HG03196 (cell line): ENCODE measurements around the gene LRRK2.
A peak's percentile ranks its signal among the peaks of the same experiment; 100 is the strongest.
"Not testable (repeated sequence)": the region's sequence is repeated elsewhere in the genome, so short reads cannot be mapped to it uniquely, and the experiment has no call there.

ENCODE experiments used
- ATAC-seq: cut with Tn5 transposase; IDR thresholded peaks from one replicate; pipeline ENCODE4 v1.9.1; 2021; ENCODE audit not compliant: unreplicated experiment

Gene LRRK2

GRCh38 chr12:40244526-40245156, 19.8 kb downstream of the LRRK2 start:
- not testable (repeated sequence) for ATAC-seq

DNA sequence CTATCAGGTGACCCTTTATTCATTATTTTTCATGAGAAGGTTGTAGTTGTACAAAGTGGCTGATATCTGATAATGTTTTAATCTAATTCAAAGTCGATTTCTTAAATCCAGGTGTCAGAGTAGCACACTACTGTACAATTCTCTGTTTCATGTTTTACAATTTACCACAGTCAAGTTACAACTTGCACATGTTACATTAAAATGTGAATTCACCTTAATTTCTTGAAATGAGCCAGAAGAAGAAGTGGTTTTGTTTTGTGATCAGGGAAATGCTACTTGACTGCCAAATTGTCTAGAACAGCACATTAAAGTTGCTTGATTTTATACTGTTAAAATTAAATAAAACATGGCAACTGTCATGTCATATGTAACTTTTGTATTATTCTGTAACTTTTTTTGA, 23.2 kb downstream of the LRRK2 start:
- ATAC-seq: no peak

DNA sequence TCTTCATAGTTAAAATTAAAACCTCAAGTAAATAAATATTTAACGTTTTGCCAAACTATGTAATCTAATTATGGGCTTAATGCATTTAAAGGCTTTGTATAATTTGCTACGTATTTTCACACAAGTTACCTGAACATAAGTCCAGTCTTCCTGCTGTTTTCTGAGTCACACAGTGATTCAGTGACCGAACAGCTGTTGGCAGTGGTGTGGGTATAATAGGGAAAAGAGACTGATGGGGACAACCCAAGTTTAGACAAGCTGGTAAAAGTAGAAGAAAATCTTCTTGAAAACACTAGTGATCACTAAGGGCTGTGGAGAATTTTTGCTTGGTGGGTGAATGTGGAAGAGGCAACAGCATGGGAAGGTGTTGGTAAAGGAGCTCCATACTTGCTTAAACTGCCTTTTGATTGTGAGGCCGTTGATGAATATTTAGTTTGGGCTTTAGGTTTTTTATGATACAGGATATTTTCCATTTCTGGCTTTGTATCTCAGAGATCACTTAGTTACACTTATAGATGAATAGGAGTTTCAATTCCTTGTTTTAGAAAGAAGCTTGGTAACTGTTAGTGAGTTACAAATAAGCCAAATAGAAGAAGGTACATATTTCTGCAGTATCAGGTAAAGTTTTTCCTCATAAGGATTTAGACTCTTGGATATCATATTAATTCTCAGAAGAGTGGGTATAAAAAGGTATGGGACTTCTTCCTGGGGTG, 23.9 kb downstream of the LRRK2 start:
- peak; percentile 56 for ATAC-seq

- not testable (repeated sequence) for ATAC-seq
These were observed 25.9 kb downstream of the LRRK2 start for GRCh38 chr12:40250652-40251051.

DNA sequence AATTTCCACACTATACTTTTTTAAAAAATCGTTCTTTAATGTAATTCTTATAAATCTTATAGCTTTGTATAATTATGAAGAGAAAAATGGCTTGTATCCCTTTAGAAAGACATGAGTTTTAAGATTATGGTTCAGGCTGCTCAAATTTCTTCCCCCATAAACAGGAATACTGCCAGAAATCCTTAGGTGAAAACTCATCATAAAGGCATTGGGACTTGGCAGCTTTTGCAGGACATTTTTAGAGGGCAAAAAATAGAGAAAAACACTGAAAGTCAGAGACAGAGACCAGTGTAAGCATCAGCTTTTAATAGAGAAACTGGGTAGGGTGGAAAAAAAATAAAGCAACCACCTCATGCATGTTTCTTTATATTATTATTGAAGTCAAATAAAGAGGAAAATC, 29.1 kb downstream of the LRRK2 start:
- no peak for ATAC-seq

GRCh38 chr12:40254455-40255085, 29.8 kb downstream of the LRRK2 start:
- no peak for ATAC-seq

DNA sequence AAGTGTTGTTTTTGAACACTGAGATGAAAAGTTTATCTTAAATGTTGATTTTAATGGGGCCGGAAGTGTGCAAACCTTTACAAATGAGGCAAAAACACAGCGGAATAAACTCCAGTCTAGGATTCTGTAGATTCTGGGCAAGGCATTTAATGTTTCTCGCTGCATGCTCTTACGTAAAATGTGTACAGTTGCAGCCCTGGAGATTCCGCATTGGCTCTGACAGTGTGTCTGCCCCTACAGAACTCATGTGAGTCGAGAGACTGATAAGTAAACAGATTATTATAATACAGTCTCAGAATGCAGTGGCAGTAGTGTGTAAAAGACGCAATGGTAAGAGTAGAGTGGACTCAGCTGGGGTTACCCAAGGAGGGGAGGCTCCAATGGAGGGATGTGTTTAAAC, 33.6 kb downstream of the LRRK2 start:
- no peak for ATAC-seq

GRCh38 chr12:40261937-40262336, 37.1 kb downstream of the LRRK2 start:
- ATAC-seq: peak; percentile 70

- peak; percentile 92 for ATAC-seq
These were observed 37.9 kb downstream of the LRRK2 start for GRCh38 chr12:40262657-40263056.

DNA sequence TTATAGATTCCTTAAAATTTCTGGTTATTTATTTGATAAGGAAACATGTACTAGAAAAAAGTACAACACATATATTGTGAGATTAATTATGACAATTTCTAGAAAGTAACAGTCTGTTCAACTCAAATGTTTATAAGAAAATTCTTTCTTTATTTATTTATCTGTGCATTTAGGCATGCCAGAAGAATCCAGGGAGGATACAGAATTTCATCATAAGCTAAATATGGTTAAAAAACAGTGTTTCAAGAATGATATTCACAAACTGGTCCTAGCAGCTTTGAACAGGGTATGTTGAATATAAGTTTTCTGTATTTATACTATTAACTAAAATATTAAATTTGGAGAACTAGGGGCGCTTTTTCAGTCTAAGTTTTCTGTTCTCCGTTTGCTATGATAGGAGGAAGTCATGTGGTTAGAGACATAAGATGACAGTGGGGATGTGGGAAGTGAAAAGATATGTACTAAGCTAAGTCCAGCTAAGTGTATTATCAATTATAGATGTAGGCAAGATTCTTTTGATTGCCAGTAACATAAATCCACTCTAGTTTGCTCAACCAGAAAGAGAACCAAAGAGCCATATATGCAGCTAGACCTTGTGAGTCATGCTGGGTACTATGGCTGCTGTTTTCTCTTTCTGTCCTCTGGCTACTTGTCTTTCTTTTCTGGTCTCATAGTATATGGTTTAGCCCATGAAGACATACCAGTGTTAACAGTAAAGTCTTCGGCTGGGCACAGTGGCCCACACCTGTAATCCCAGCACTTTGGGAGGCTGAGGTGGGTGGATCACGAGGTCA, 39.0 kb downstream of the LRRK2 start:
- no peak for ATAC-seq

DNA sequence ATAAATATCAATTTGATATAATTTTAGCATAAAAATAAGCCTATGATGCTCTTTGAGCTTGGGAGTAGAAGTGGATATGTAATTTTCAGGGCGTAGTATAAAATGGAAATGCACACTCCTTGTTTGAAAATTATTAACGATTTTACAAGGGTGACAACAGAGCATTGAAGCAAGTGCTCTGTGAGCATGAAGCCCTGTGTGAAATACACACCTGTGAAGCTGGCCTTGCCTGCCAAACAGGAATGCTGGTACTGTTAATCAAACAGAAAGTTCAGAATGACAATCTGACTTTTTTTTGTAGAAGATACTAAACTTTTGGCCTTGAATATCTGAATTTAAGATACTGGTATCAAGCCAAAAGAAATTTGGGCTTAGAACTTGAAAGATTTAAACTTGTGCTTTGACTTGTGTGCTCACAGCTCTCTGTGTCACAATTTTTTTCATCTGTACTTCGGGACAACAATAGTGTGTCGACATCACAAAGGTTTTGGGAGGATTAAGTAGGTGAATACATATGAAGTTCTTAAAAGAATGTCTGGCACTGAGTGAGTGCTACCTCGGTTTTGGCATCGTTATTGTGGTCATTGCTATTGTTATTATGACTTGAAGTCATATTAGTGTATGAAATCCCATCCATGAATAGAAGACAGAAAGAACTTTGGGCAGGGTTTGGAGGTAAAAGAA, 47.3 kb downstream of the LRRK2 start:
- ATAC-seq: no peak

GRCh38 chr12:40281791-40282364, 57.1 kb downstream of the LRRK2 start:
- ATAC-seq: no peak

- ATAC-seq: no peak
These were observed 61.8 kb downstream of the LRRK2 start for GRCh38 chr12:40286583-40286982.

DNA sequence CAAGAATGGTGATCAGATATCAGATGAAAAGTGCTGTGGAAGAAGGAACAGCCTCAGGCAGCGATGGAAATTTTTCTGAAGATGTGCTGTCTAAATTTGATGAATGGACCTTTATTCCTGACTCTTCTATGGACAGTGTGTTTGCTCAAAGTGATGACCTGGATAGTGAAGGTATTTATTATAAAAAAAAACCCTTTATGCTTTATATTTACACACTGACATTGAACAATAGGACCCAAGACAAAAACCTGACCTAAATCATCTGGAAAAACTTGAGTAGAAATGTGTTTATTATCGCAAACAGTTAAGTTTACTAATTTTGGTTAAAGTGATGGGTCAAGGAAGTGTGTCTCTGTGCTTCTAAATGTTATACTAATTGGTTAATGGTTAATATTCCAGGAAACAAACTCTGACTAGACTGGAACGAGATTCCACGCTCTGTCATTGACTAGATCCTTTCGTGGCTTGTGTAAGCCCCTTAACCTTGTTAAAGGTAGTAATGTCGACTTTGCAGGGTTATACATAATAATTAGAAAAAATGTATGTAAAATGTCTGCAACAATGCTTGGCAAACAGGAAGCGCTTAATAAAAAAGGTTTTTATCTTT, 62.7 kb downstream of the LRRK2 start:
- ATAC-seq: no peak

GRCh38 chr12:40292788-40293429, 68.1 kb downstream of the LRRK2 start:
- no peak for ATAC-seq

DNA sequence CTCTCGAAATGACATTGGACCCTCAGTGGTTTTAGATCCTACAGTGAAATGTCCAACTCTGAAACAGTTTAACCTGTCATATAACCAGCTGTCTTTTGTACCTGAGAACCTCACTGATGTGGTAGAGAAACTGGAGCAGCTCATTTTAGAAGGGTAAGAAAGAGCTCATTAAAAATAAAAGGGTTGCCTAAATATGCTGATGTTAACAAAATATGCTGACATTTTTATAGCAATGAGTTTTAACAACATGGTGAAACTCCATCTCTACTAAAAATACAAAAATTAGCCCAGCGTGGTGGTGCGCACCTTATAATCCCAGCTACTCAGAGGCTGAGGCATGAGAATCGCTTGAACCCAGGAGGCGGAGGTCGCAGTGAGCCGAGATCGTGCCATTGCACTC, 73.5 kb downstream of the LRRK2 start:
- no peak for ATAC-seq

DNA sequence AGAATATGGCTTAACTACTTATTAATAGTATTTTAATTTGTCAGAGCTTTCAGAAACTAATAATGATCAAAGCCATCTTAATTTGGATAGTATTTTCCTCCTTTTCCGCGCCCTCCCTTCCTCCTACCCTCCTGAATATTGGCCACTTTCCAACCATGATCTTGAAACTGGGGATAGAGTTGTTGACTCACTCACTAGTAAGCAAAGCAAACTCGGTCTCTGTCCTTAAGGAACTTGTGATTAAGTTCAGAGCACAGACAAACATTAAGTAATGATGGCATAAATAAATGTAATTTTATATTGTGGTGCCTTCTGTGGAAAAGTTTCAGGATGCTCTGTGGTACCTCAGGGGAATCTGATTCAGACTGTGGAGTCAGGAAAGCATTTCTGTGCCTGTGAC, 75.7 kb downstream of the LRRK2 start:
- ATAC-seq: no peak

GRCh38 chr12:40309001-40309400, 84.2 kb downstream of the LRRK2 start:
- no peak for ATAC-seq

DNA sequence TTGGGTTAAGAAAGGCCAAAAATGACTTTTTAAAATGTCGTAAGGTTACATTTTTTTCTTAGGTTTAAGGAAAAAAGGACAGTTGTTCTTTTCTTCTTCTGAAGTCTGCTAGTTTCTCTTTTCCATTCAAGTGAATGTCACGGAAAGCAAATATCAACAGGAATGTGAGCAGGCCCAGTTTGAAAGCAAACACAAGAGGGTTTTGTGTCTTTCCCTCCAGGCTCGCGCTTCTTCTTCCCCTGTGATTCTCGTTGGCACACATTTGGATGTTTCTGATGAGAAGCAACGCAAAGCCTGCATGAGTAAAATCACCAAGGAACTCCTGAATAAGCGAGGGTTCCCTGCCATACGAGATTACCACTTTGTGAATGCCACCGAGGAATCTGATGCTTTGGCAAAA, 85.4 kb downstream of the LRRK2 start:
- ATAC-seq: no peak

- no peak for ATAC-seq
These were observed 87.4 kb downstream of the LRRK2 start for GRCh38 chr12:40312196-40312595.
